Activated CD4-positive, alpha-beta memory T cell treated with anti-CD3 and anti-CD28 coated beads, Interleukin-2, amount 10 ng/mL, durations not matched to agents 7 days and 5 days (primary cell): Measurements from ENCODE around the gene RAG1. TPM values are rescaled to one million over a fixed set of nuclear protein-coding genes. Genes with fewer than 3 reads are reported as not detected.

Source experiments
- CTCF ChIA-PET: fragments of 350-600 bp; sonication (Branson Sonifier 250); formaldehyde crosslinking; loops from one replicate; lab custom pipeline; 2021; ENCODE audit warnings: antibody characterized with exemption, inconsistent platforms; lab: Charles Lee
- POLR2A ChIA-PET: fragments of 350-600 bp; sonication (Branson Sonifier 250); formaldehyde crosslinking; loops from one replicate; lab custom pipeline; 2021; ENCODE audit warnings: antibody characterized with exemption; lab: Charles Lee
- DNase-seq: peaks from one replicate; pipeline ENCODE4 v3.0.0-alpha.2; 2020
- H3K27ac Mint-ChIP-seq: one replicate; pipeline ENCODE4 v1.8.0; 2021; ENCODE audit warnings: mild to moderate bottlenecking, mixed read lengths
- H3K27me3 Mint-ChIP-seq: one replicate; pipeline ENCODE4 v1.8.0; 2021; ENCODE audit warnings: mixed read lengths
- H3K36me3 Mint-ChIP-seq: one replicate; pipeline ENCODE4 v1.8.0; 2021; ENCODE audit warnings: low read depth, mixed read lengths
- H3K4me1 Mint-ChIP-seq: one replicate; pipeline ENCODE4 v1.8.0; 2021; ENCODE audit warnings: mixed read lengths
- H3K4me3 Mint-ChIP-seq: one replicate; pipeline ENCODE4 v1.8.0; 2021; ENCODE audit warnings: mild to moderate bottlenecking, mixed read lengths
- H3K9me3 Mint-ChIP-seq: one replicate; pipeline ENCODE4 v1.8.0; 2021; ENCODE audit warnings: mixed read lengths
- total RNA-seq, 2 experiments: library from RNA; stranded (reverse); gene quantifications; one replicate each; pipeline ENCODE4 v1.2.3, GENCODE V29; 2021

RAG1 gene
- total RNA-seq, 2 experiments from 2014 or later, result 0.08 to 0.28 TPM

- H3K9me3 Mint-ChIP-seq, result no peaks in the 10 kb centered on the region
- POLR2A ChIA-PET, result no interaction called here
- CTCF ChIA-PET, result no interaction called here
- peaks cover 3% of the 10 kb centered on the region for H3K4me1 Mint-ChIP-seq
- peaks cover 33% of the 10 kb centered on the region for H3K27me3 Mint-ChIP-seq
- H3K27ac Mint-ChIP-seq, result no peak overlapping the region
- no peak for DNase-seq
- no peak overlapping the region for H3K4me3 Mint-ChIP-seq
- no peaks in the 10 kb centered on the region for H3K36me3 Mint-ChIP-seq
These were observed 29.1 kb downstream of the RAG1 start for GRCh38 chr11:36596880-36597279.

- Mint-ChIP-seq H3K36me3 (no peaks in the 10 kb centered on the region), H3K27ac (no peak within 1 kb of the TSS), H3K4me1 (peaks cover 3% of the 10 kb centered on the region), H3K4me3 (no peak within 1 kb of the TSS), H3K9me3 (no peaks in the 10 kb centered on the region), H3K27me3 (peaks cover 29% of the 10 kb centered on the region)
- CTCF ChIA-PET, result no interaction called here
- POLR2A ChIA-PET, result no interaction called here
- no peak for DNase-seq
These were observed 30.2 kb downstream of the RAG1 start, which contains the start of gene RAG2 for GRCh38 chr11:36598051-36598450. RAG2 (minus strand) TSS chr11:36598236; CDS start chr11:36594168, 4,068 bp downstream.

- POLR2A ChIA-PET, result no interaction called here
- Mint-ChIP-seq H3K36me3 (no peaks in the 10 kb centered on the region), H3K4me1 (no peaks in the 10 kb centered on the region), H3K4me3 (no peak overlapping the region), H3K27ac (no peak overlapping the region), H3K27me3 (peaks cover 13% of the 10 kb centered on the region), H3K9me3 (no peaks in the 10 kb centered on the region)
- CTCF ChIA-PET, result no interaction called here
- DNase-seq, result no peak
These were observed 32.4 kb downstream of the RAG1 start for GRCh38 chr11:36600180-36600579.

GRCh38 chr11:36601155-36601554 is 33.3 kb downstream of the RAG1 start:
- no peaks in the 10 kb centered on the region for H3K9me3 Mint-ChIP-seq
- CTCF ChIA-PET, result no interaction called here
- peaks cover 11% of the 10 kb centered on the region for H3K27me3 Mint-ChIP-seq
- H3K4me3 Mint-ChIP-seq, result no peak overlapping the region
- no peaks in the 10 kb centered on the region for H3K36me3 Mint-ChIP-seq
- no peak overlapping the region for H3K27ac Mint-ChIP-seq
- POLR2A ChIA-PET, result no interaction called here
- no peaks in the 10 kb centered on the region for H3K4me1 Mint-ChIP-seq
- no peak for DNase-seq

- ChIA-PET CTCF (no interaction called here), POLR2A (no interaction called here)
These were observed 34.3 kb downstream of the RAG1 start for GRCh38 chr11:36602135-36602534.

GRCh38 chr11:36605221-36606216 is 37.7 kb downstream of the RAG1 start:
- Mint-ChIP-seq H3K4me1 (no peaks in the 10 kb centered on the region), H3K9me3 (no peaks in the 10 kb centered on the region), H3K27ac (no peak overlapping the region), H3K36me3 (no peaks in the 10 kb centered on the region), H3K4me3 (no peak overlapping the region), H3K27me3 (peaks cover 19% of the 10 kb centered on the region)
- ChIA-PET CTCF (no interaction called here), POLR2A (no interaction called here)
- no peak for DNase-seq

More at GRCh38 chr11:36602135-36602534, 34.3 kb downstream of the RAG1 start:
- H3K4me1 Mint-ChIP-seq, result no peaks in the 10 kb centered on the region
- no peaks in the 10 kb centered on the region for H3K36me3 Mint-ChIP-seq
- peaks cover 11% of the 10 kb centered on the region for H3K27me3 Mint-ChIP-seq
- no peak for DNase-seq
- H3K9me3 Mint-ChIP-seq, result no peaks in the 10 kb centered on the region
- H3K27ac Mint-ChIP-seq, result no peak overlapping the region
- H3K4me3 Mint-ChIP-seq, result no peak overlapping the region

- Mint-ChIP-seq H3K4me1 (no peaks in the 10 kb centered on the region), H3K4me3 (no peak overlapping the region), H3K27ac (no peak overlapping the region), H3K9me3 (no peaks in the 10 kb centered on the region), H3K36me3 (no peaks in the 10 kb centered on the region), H3K27me3 (peaks cover 21% of the 10 kb centered on the region)
- DNase-seq, result no peak
- ChIA-PET POLR2A (no interaction called here), CTCF (interaction anchor here (1.4 to 1.5 kb wide), 2 partner anchors 44 to 45 kb away, joined by 3 to 4 read pairs; no protein-coding TSS in a partner anchor)
These were observed 40.8 kb downstream of the RAG1 start for GRCh38 chr11:36608491-36609199.

- no peak for DNase-seq
- Mint-ChIP-seq H3K27me3 (peaks cover 19% of the 10 kb centered on the region), H3K4me3 (no peak overlapping the region), H3K27ac (no peak overlapping the region), H3K36me3 (no peaks in the 10 kb centered on the region), H3K4me1 (no peaks in the 10 kb centered on the region), H3K9me3 (no peaks in the 10 kb centered on the region)
- CTCF ChIA-PET, result interaction anchor here (1.4 to 1.5 kb wide), 2 partner anchors 45 to 46 kb away, joined by 3 to 4 read pairs; no protein-coding TSS in a partner anchor
- POLR2A ChIA-PET, result no interaction called here
These were observed 41.6 kb downstream of the RAG1 start for GRCh38 chr11:36609383-36609782.

GRCh38 chr11:36615826-36616225 is 48.0 kb downstream of the RAG1 start:
- DNase-seq, result no peak
- no peak overlapping the region for H3K4me3 Mint-ChIP-seq
- ChIA-PET CTCF (no interaction called here), POLR2A (no interaction called here)
- peaks cover 16% of the 10 kb centered on the region for H3K27me3 Mint-ChIP-seq
- H3K36me3 Mint-ChIP-seq, result no peaks in the 10 kb centered on the region
- H3K4me1 Mint-ChIP-seq, result peaks cover 2% of the 10 kb centered on the region
- no peaks in the 10 kb centered on the region for H3K9me3 Mint-ChIP-seq
- H3K27ac Mint-ChIP-seq, result no peak overlapping the region

GRCh38 chr11:36617543-36618362 is 49.9 kb downstream of the RAG1 start:
- H3K4me3 Mint-ChIP-seq, result no peak overlapping the region
- POLR2A ChIA-PET, result no interaction called here
- CTCF ChIA-PET, result interaction anchor here (1.1 kb wide), 1 partner anchor 129 kb away, joined by 3 read pairs; no protein-coding TSS in a partner anchor
- H3K9me3 Mint-ChIP-seq, result no peaks in the 10 kb centered on the region
- H3K4me1 Mint-ChIP-seq, result peaks cover 2% of the 10 kb centered on the region
- H3K27me3 Mint-ChIP-seq, result peaks cover 14% of the 10 kb centered on the region
- no peak for DNase-seq
- no peaks in the 10 kb centered on the region for H3K36me3 Mint-ChIP-seq
- H3K27ac Mint-ChIP-seq, result no peak overlapping the region

- DNase-seq, result no peak
- no peaks in the 10 kb centered on the region for H3K9me3 Mint-ChIP-seq
- no peak overlapping the region for H3K27ac Mint-ChIP-seq
- H3K27me3 Mint-ChIP-seq, result peaks cover 14% of the 10 kb centered on the region
- peaks cover 2% of the 10 kb centered on the region for H3K4me1 Mint-ChIP-seq
- CTCF ChIA-PET, result interaction anchor here (0.7 to 1.1 kb wide), 3 partner anchors 77 to 129 kb away, joined by 3 to 6 read pairs (median 4); no protein-coding TSS in a partner anchor
- no peak overlapping the region for H3K4me3 Mint-ChIP-seq
- H3K36me3 Mint-ChIP-seq, result no peaks in the 10 kb centered on the region
- POLR2A ChIA-PET, result no interaction called here
These were observed 50.7 kb downstream of the RAG1 start for GRCh38 chr11:36618363-36619047.

GRCh38 chr11:36619502-36619901 is 51.7 kb downstream of the RAG1 start:
- CTCF ChIA-PET, result interaction anchor here (0.7 to 0.9 kb wide), 2 partner anchors 78 to 128 kb away, joined by 4 to 6 read pairs; no protein-coding TSS in a partner anchor
- Mint-ChIP-seq H3K4me1 (peaks cover 2% of the 10 kb centered on the region), H3K36me3 (no peaks in the 10 kb centered on the region), H3K4me3 (no peak overlapping the region), H3K27me3 (peaks cover 14% of the 10 kb centered on the region), H3K27ac (no peak overlapping the region), H3K9me3 (no peaks in the 10 kb centered on the region)
- no peak for DNase-seq
- POLR2A ChIA-PET, result no interaction called here
